ENCODE data around the gene RBBP5.
A peak's percentile ranks its signal among the peaks of the same experiment; 100 is the strongest.

The RBBP5 gene

GRCh38 chr1:205056956-205057568 is 64.7 kb downstream of the RBBP5 start:
- DNase-seq (ENCODE audit: low spot score), result no peak

GRCh38 chr1:205056188-205056611 is 65.6 kb downstream of the RBBP5 start:
- DNase-seq (ENCODE audit: low spot score), result no peak

DNA sequence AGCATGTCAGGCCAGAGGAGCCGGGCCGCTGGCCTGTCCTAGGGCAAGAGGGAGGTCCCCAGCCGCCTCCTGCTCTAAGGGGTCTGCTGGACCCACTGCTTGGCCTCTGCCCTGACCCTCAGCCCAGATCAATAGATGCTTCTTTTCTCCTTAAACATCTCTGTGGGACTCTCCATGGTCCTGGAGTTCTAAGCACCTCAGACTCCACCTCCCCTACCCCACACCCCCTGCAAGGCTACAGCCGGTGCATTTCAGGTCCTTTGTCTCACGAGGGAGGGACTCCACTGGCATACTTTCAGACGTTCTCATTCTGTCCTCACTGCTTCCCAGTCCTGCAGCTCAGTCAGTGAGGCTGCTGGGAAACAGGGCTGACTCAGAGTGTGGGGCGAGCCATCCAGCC is 67.8 kb downstream of the RBBP5 start:
- no peak for DNase-seq (ENCODE audit: low spot score)

- DNase-seq (ENCODE audit: low spot score), result no peak
Measured at GRCh38 chr1:205053296-205053695, 68.5 kb downstream of the RBBP5 start.

DNA sequence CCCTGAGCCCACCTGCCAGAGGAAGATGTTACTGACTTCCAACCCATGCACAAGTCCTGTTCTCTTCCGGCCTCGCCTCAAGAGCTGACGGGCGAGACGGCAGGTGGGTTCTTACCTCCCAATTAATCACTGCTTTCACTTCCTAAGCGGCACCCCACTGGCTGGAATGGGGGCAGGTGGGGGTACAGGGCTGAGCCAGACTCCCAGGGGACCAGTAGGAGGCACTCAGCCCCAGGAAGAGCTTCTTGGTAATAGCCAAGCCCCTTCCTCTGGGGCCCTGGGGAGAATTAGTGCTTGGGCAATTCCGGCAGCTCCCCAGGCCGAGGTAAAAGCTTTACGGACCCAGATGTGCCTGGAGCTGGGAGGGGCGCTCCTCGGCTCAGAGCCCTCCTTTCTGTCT is 69.1 kb downstream of the RBBP5 start:
- DNase-seq (ENCODE audit: low spot score), result no peak

GRCh38 chr1:205049479-205049878 is 72.3 kb downstream of the RBBP5 start:
- DNase-seq (ENCODE audit: low spot score), result no peak

DNA sequence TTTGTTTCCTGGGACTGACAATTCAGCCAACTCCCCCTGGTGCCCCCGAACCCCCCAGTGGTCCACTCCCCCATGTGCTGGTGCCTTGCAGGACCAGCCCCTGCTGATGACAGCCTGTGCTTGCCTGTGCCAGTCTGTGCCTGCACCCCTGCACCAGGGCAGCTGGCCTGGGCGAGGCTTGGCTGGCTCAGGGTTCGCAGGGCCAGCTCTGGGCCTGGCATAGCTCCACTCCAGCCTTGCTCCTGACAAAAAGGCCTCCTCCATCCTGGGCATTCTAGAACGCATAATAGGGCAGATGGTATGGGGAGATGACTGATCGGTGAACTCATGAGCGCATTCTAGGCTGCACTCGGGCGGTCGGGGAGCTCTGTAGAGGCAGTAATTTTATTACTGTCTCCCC is 73.4 kb downstream of the RBBP5 start:
- DNase-seq (ENCODE audit: low spot score), result peak; percentile 98

- peak; percentile 76 for DNase-seq (ENCODE audit: low spot score)
Measured at GRCh38 chr1:205047764-205048231, 74.0 kb downstream of the RBBP5 start.

- DNase-seq (ENCODE audit: low spot score), result peak; percentile 86
Measured at GRCh38 chr1:205046870-205047269, 74.9 kb downstream of the RBBP5 start.

- DNase-seq (ENCODE audit: low spot score), result no peak
Measured at GRCh38 chr1:205045146-205045545, 76.6 kb downstream of the RBBP5 start.

GRCh38 chr1:205044741-205045140 is 77.0 kb downstream of the RBBP5 start:
- DNase-seq (ENCODE audit: low spot score), result no peak

DNA sequence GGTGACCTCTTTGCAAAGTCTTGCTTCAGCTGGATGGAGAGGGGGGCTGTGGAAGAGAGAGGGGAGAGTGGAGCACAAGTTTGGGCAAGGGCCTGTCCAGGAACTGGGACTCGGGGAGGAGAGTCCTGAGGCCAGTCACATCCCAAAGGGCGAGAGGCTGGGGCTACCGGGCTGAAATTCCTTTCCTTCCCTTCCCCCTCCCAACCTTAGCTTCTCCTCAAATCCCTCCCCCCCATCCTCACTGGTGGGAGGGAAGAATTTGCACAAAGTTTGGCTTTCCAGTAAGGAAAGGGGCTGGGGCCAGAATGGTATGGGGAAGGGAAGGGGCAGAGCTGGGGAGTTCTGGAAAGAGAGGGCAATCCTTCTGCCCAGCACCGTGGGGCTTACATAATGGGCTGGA is 77.9 kb downstream of the RBBP5 start:
- no peak for DNase-seq (ENCODE audit: low spot score)

DNA sequence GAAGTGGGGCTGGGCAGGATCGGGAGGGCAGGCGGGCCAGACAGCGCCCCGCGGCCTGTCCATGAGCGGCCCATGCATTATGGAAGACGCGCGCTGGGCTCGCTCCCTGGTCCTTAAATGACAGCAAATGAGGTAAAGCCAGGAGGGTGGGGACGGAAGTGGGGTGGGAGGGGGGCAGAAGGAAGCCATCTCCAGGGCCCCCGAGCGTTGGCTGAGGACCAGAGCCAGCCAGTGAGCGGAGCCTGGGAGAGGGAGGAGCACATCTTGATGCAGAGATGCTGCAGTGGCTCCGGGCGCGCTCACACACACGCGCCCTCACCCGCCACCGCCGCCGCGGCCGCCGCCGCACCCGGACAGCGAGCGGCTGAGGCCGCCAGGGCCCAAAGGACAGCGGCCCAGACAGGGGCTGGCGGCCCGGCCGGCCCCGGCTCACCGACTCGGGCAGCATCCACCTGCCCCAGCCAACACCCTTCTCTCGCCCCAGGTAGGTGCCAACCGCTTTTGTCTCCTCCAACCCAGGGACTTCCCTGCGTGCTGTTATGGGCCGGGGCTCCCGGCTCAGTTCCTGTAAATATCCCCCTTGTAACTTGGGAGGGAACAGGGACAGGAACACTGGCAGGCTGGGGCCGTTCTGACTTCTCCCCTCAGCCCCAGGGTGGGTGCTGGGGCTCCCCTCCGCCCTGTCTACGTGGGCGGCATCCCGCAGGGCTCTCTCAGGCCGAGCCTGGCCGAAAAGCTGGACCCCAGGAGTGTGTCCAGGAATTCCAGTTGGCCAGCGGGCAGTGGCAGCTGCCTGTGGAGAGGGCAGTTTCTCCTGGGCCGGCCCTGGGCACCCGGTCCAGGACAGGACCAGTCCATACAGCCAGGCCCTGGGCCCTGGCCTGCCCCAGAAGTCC is 78.6 kb downstream of the RBBP5 start, which contains the start of gene CNTN2:
CNTN2 (plus strand) TSS at position 302 of the 896 bp plus-strand sequence. CDS start 9,974 bp downstream, outside the sequence.
- peak; percentile 92 for DNase-seq (ENCODE audit: low spot score)

DNA sequence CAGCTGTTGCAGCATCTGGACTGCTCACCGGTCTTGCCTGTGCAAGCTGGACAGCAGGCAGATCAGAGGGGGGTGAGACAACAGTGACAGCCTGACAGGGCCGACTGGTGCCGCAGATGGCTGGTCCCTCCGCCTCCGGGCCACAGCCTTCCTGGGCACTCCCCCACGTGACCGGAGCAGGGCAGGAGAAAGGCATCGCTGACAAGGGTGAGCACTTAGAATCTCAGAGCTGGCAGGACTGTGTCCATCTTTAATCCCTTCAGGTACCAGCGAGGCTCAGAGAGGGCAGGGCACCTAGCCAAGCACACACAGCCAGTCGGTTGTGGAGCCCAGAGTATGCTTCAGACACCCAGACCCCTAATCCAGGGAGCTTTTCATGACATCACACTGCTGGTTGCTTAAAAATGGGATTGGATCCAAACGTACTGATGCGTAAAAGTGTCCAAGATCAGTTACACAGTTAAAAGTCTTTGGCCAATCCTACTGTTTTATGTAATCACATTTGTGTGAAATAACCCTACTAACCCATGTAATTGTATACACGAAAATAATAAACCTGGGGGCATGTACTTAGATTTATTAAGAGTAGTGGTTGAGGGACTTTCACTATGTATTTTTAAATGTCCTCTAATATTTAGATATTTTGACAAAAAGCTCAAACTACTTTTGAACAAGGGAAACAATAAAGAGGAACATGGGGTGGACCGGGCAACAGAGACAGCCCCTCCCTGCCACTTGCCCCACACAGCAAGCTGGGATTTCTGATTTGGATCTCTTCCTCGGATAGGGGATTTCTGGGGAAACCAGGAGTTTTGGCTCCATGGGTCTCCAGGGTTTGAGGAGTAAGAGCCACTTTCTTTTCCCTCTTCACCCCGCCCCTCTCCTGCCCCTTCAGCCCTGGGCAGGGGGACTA is 79.5 kb downstream of the RBBP5 start:
- DNase-seq (ENCODE audit: low spot score), result peak; percentile 75

GRCh38 chr1:205041001-205041715 is 80.6 kb downstream of the RBBP5 start:
- DNase-seq (ENCODE audit: low spot score), result no peak

GRCh38 chr1:205038132-205038786 is 83.5 kb downstream of the RBBP5 start:
- no peak for DNase-seq (ENCODE audit: low spot score)

DNA sequence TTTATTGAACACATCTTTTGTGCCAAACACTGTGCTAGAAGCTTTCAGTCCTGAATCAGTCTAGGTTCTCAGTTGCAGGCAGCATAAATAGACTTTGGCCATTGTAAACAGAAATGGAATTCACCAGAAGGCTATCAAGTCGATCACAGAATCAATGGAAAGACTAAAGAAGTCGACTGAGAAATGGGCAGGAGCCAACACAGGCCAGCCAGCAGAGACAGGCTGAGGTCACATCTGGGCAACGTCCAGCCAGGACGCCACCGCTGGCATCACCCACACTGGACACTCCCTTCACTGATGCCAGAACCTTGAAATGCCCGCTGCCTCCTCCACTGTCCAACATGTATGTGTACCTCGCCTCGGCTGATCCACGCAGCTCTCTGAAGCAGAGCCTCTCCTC is 84.2 kb downstream of the RBBP5 start:
- DNase-seq (ENCODE audit: low spot score), result no peak

Measured in putamen (tissue), 1 donor.